Spleen (tissue), 11 donors: ENCODE results near the gene SRCIN1. TPM values are rescaled to one million over a fixed set of nuclear protein-coding genes. Genes with fewer than 3 reads are reported as not detected.

Experiments
- DNase-seq: peaks from one replicate; pipeline ENCODE4 v3.0.0-alpha.2; 2020
- H3K27ac ChIP-seq, 8 donors: fragments of 200-600 bp; sonication (generic) in 7 of 8; 1 replicate in 4 of 8; 2 replicates in 4 of 8; pipeline versions ENCODE4 v1.5.0 to v1.8.0; 2016 to 2021; ENCODE audit warnings: inconsistent platforms in 4 of 8, mild to moderate bottlenecking in 4 of 8, moderate library complexity in 1 of 8
- H3K27me3 ChIP-seq, 7 donors: fragments of 200-600 bp; sonication (generic) in 6 of 7; replicated peaks in 1 of 7; 1 replicate in 4 of 7; 2 replicates in 3 of 7; pipeline versions ENCODE4 v1.5.0 to v1.8.0; 2016 to 2021; ENCODE audit warnings: inconsistent platforms in 3 of 7, mild to moderate bottlenecking in 1 of 7
- H3K36me3 ChIP-seq, 6 donors: fragments of 200-600 bp; sonication (generic) in 5 of 6; 1 replicate in 4 of 6; 2 replicates in 2 of 6; pipeline versions ENCODE4 v1.5.0 to v1.8.0; 2016 to 2021; ENCODE audit warnings: inconsistent platforms in 2 of 6
- H3K4me1 ChIP-seq, 6 donors: fragments of 200-600 bp; sonication (generic) in 5 of 6; 1 replicate in 3 of 6; 2 replicates in 3 of 6; pipeline versions ENCODE4 v1.5.0 to v1.8.0; 2016 to 2021; ENCODE audit warnings: inconsistent platforms in 3 of 6
- H3K4me3 ChIP-seq, 8 donors: fragments of 200-600 bp; sonication (generic) in 7 of 8; 1 replicate in 4 of 8; 2 replicates in 4 of 8; pipeline versions ENCODE4 v1.5.0 to v1.8.0; 2016 to 2021; ENCODE audit warnings: inconsistent platforms in 4 of 8, mild to moderate bottlenecking in 4 of 8, moderate library complexity in 2 of 8
- H3K9me3 ChIP-seq, 8 donors: fragments of 200-600 bp; sonication (generic) in 7 of 8; 1 replicate in 4 of 8; 2 replicates in 4 of 8; pipeline versions ENCODE4 v1.5.0 to v1.8.0; 2016 to 2021; ENCODE audit warnings: inconsistent platforms in 4 of 8
- CTCF ChIP-seq, 11 experiments: fragments of 200-600 bp in 7 of 11; fragments of 450-650 bp in 4 of 11; sonication (generic) in 4 of 11; IDR thresholded peaks in 8 of 11; conservative IDR thresholded peaks in 3 of 11; 1 replicate in 7 of 11; 2 replicates in 4 of 11; pipeline versions ENCODE4 v1.4.0 to v1.8.0; 2016 to 2021; ENCODE audit warnings: antibody characterized with exemption in 11 of 11, inconsistent platforms in 4 of 11, mild to moderate bottlenecking in 1 of 11
- POLR2A ChIP-seq, 3 donors: fragments of 450-650 bp; IDR thresholded peaks; one replicate each; pipeline ENCODE4 v1.5.1; 2017; ENCODE audit warnings: antibody characterized with exemption in 3 of 3, mild to moderate bottlenecking in 1 of 3
- POLR2AphosphoS5 ChIP-seq, 3 donors: sonication (generic); formaldehyde crosslinking; IDR thresholded peaks; one replicate each; pipeline ENCODE4 v1.5.1; 2017; ENCODE audit warnings: antibody characterized with exemption in 3 of 3
- WGBS, 5 donors: extraction: QIAGEN DNeasy Blood & Tissue Kit in 3 of 5; methylation state at CpG; one replicate each; pipeline versions ENCODE4 v1.1.5 to v1.1.7; 2013 to 2018; 5-methylcytosine and 5-hydroxymethylcytosine counted together
- intact Hi-C: fragments of 100-400 bp; cut with DNase I; formaldehyde crosslinking; loops from one replicate; pipeline ENCODE4 v1.15.0; 2023; ENCODE audit warnings: low total_unique reads
- polyA plus RNA-seq, 3 donors: library from polyadenylated mRNA; stranded (reverse); fragments of 200-250 nt; gene quantifications; one replicate each; pipeline ENCODE4 v1.2.1, GENCODE V29; 2013
- total RNA-seq, 7 donors: library from RNA; depleted of rRNA in 3 of 7; stranded (reverse); fragments of >200 nt in 3 of 7; fragmentation: NEBNext Ultra II Directional in 4 of 7; extraction: Animal tissue kit (Norgen Biotek cat#: 25700) in 4 of 7; gene quantifications; one replicate each; pipeline versions ENCODE4 v1.1.0 to v1.2.1, GENCODE V29; 2016 to 2021
- donor health status: healthy with polysubstance abuse.
- donor health status: DM: no; HTN: no; CAD: no; lungs with moderate emphysema.
- donor health status: DM: no; HTN: no; CAD: no.
- donor health status: Bipolar disorder and iron deficiency.
- donor health status: healthy.
- donor health status: DM: no; HTN: no; CAD: no.
- donor health status: DM: yes; HTN: yes; CAD: no.

Gene SRCIN1
- total and polyA plus RNA-seq, 10 donors = 0.32 to 3.5 (median 1.5) TPM

GRCh38 chr17:38601539-38602351 lies 4.0 kb downstream of the SRCIN1 start:
- TF ChIP-seq POLR2A (IDR thresholded peaks at IDR 0.05) (no peak), CTCF (IDR thresholded peaks at IDR 0.05 in 8 of 11, conservative IDR thresholded peaks at IDR 0.05 in 3 of 11) (no peak), POLR2AphosphoS5 (IDR thresholded peaks at IDR 0.05) (no peak)
- 5 to 12% (median 10%) methylated on average over 20 to 24 of the region's 24 CpGs for WGBS, 5 donors
- no peak overlapping the region for H3K27ac ChIP-seq

GRCh38 chr17:38600906-38601305 lies 4.8 kb downstream of the SRCIN1 start:
- Histone ChIP-seq H3K36me3 (no peaks in the 10 kb centered on the region), H3K9me3 (no peaks in the 10 kb centered on the region), H3K4me3 (no peak overlapping the region), H3K27ac (no peak overlapping the region), H3K4me1 (peaks cover 0 to 31% (median 15%) of the 10 kb centered on the region in 6 donors), H3K27me3 (peaks cover 0 to 99% (median 32%) of the 10 kb centered on the region in 7 donors)
- WGBS, 5 donors = 53 to 68% (median 65%) methylated on average over 7 to 8 of the region's 8 CpGs
- intact Hi-C loops = no loop called here
- no peak for DNase-seq
- TF ChIP-seq POLR2A (IDR thresholded peaks at IDR 0.05) = no peak
- no peak for TF ChIP-seq POLR2AphosphoS5 (IDR thresholded peaks at IDR 0.05)
- no peak for TF ChIP-seq CTCF (IDR thresholded peaks at IDR 0.05 in 8 of 11, conservative IDR thresholded peaks at IDR 0.05 in 3 of 11)

More at GRCh38 chr17:38601539-38602351, 4.0 kb downstream of the SRCIN1 start:
- intact Hi-C loops = no loop called here
- DNase-seq = no peak
- H3K27me3 ChIP-seq = peaks cover 0 to 99% (median 39%) of the 10 kb centered on the region in 7 donors
- no peaks in the 10 kb centered on the region for H3K9me3 ChIP-seq
- peaks cover 0 to 40% (median 23%) of the 10 kb centered on the region in 6 donors for H3K4me1 ChIP-seq
- no peaks in the 10 kb centered on the region for H3K36me3 ChIP-seq
- H3K4me3 ChIP-seq = no peak overlapping the region

GRCh38 chr17:38600416-38600815 lies 5.3 kb downstream of the SRCIN1 start:
- Histone ChIP-seq H3K9me3 (no peaks in the 10 kb centered on the region), H3K27me3 (peaks cover 0 to 99% (median 36%) of the 10 kb centered on the region in 7 donors), H3K4me3 (no peak overlapping the region), H3K4me1 (peaks cover 0 to 30% (median 14%) of the 10 kb centered on the region in 6 donors), H3K27ac (no peak overlapping the region), H3K36me3 (no peaks in the 10 kb centered on the region)
- intact Hi-C loops = no loop called here
- TF ChIP-seq POLR2A (IDR thresholded peaks at IDR 0.05) = no peak
- no peak for TF ChIP-seq POLR2AphosphoS5 (IDR thresholded peaks at IDR 0.05)
- TF ChIP-seq CTCF (IDR thresholded peaks at IDR 0.05 in 8 of 11, conservative IDR thresholded peaks at IDR 0.05 in 3 of 11) = no peak
- WGBS, 5 donors = 76 to 85% (median 80%) methylated on average over 4 of the region's 4 CpGs
- no peak for DNase-seq

GRCh38 chr17:38599398-38599856 lies 6.3 kb downstream of the SRCIN1 start:
- H3K4me3 ChIP-seq = no peak overlapping the region
- WGBS, 5 donors = 52 to 61% (median 57%) methylated on average over 9 of the region's 9 CpGs
- no peak overlapping the region for H3K27ac ChIP-seq
- no peaks in the 10 kb centered on the region for H3K9me3 ChIP-seq
- H3K36me3 ChIP-seq = no peaks in the 10 kb centered on the region
- no peak for DNase-seq
- peaks cover 0 to 99% (median 39%) of the 10 kb centered on the region in 7 donors for H3K27me3 ChIP-seq
- peaks cover 0 to 20% (median 8%) of the 10 kb centered on the region in 6 donors for H3K4me1 ChIP-seq
- intact Hi-C loops = no loop called here
- TF ChIP-seq POLR2AphosphoS5 (IDR thresholded peaks at IDR 0.05) (no peak), CTCF (IDR thresholded peaks at IDR 0.05 in 8 of 11, conservative IDR thresholded peaks at IDR 0.05 in 3 of 11) (no peak), POLR2A (IDR thresholded peaks at IDR 0.05) (no peak)
